Omental fat pad (tissue), 4 donors: ENCODE results near the gene PAXIP1. TPM values are rescaled to one million over a fixed set of nuclear protein-coding genes. Genes with fewer than 3 reads are reported as not detected.

Experiments
- ATAC-seq: fragments of 150-250 bp; one replicate; pipeline ENCODE4 v1.9.1; 2016; ENCODE audit warnings: mild to moderate bottlenecking, moderate library complexity; ENCODE audit not compliant: low FRiP score
- DNase-seq: peaks from one replicate; pipeline ENCODE4 v3.0.0-alpha.2; 2019; ENCODE audit warnings: low spot score
- total RNA-seq, 4 donors: library from RNA; depleted of rRNA; stranded (reverse); fragments of >200 nt; gene quantifications; one replicate each; pipeline ENCODE4 v1.1.0, GENCODE V29; 2016
- TF ChIP-seq, protein P1 (sequence below), 3 donors: fragments of 450-650 bp; IDR thresholded peaks; one replicate each; pipeline ENCODE4 v1.5.1; 2016 to 2017; ENCODE audit warnings: antibody characterized with exemption in 3 of 3, mild to moderate bottlenecking in 3 of 3, moderate library complexity in 2 of 3

The PAXIP1 gene
- total RNA-seq, 4 donors from 2014 or later = 7.9 to 14.2 (median 11.4) TPM

DNA sequence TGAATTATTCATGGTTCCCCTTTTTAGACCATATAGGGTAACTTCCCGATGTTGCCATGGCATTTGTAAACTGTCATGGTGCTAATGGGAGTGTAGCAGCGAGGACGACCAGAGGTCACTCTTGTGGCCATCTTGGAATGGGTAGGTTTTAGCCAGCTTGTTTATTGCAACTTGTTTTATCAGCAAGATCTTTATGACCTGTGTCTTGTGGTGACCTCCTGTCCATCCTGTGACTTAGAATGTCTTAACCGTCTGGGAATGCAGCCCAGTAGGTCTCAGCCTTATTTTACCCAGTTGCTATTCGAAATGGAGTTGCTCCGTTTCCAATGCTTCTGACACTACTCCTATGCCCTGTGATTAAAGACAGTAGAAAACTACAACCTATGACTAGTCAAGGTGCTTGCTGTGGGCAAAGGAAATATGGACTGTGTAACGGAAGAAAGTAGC, 18.8 kb upstream of the PAXIP1 start:
- DNase-seq (no peak), ATAC-seq (no peak)
- TF ChIP-seq, protein P1, sequence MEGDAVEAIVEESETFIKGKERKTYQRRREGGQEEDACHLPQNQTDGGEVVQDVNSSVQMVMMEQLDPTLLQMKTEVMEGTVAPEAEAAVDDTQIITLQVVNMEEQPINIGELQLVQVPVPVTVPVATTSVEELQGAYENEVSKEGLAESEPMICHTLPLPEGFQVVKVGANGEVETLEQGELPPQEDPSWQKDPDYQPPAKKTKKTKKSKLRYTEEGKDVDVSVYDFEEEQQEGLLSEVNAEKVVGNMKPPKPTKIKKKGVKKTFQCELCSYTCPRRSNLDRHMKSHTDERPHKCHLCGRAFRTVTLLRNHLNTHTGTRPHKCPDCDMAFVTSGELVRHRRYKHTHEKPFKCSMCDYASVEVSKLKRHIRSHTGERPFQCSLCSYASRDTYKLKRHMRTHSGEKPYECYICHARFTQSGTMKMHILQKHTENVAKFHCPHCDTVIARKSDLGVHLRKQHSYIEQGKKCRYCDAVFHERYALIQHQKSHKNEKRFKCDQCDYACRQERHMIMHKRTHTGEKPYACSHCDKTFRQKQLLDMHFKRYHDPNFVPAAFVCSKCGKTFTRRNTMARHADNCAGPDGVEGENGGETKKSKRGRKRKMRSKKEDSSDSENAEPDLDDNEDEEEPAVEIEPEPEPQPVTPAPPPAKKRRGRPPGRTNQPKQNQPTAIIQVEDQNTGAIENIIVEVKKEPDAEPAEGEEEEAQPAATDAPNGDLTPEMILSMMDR (IDR thresholded peaks at IDR 0.05) = no peak

DNA sequence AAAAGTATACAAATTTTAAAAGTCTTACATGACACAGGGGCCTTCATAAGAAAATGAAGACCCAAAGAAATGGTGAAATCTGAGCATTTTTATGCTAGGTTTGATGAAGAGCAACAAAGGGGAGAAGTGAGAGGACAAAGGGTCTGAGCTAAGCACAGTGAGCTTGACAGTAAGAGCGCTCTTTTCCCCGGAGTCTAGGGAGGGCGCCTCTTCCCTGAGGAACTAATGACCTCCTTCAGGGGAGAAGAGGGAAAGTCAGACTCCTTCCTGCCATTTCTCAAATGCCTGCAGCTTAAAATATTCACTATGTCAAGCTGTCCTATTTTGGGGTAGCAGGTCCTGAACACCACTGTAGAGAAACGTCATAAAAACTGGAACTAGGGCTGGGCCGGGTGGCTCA, 18.1 kb upstream of the PAXIP1 start:
- TF ChIP-seq, protein P1 (IDR thresholded peaks at IDR 0.05) = no peak
- ATAC-seq = no peak
- no peak for DNase-seq

DNA sequence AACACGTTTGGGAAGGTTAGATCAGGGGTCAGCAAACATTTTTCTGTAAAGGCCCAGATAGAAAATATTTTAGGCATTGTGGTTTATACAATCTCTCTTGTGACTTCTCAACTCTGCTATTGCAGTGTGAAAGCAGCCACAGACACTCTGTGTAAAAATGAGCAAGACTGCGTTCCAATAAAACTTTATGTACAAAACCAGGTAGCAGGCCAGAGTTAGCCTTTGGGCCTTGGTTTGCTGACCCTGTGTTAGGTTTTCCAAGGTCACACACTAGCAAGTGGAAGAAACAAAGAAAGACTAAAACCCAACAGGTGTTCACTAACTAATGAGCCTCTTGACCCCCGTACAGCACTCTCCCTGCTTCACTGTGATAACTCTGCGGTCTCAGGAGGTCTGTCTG, 14.9 kb upstream of the PAXIP1 start:
- ATAC-seq (no peak), DNase-seq (no peak)
- TF ChIP-seq, protein P1 (IDR thresholded peaks at IDR 0.05) = no peak

DNA sequence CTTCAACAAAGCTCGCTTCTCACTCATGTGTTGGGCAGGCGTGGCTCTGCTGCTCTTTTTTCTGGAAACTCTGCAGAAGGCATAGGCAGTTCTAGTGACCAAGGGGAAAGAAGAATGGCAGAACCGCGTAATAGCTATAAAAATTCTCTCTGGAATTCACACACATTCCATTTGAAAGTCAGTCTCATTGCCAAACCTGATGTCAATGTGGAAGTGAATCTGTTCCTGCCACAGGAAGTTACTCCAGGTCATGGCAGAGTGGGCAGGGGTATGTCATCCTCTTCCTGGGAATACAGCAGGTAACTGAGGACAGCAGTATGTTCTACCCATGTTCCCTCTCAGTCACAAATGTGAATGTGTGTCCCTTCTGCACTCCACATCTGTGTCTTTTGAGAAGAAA, 8.2 kb upstream of the PAXIP1 start:
- DNase-seq (no peak), ATAC-seq (no peak)
- TF ChIP-seq, protein P1 (IDR thresholded peaks at IDR 0.05) = no peak

DNA sequence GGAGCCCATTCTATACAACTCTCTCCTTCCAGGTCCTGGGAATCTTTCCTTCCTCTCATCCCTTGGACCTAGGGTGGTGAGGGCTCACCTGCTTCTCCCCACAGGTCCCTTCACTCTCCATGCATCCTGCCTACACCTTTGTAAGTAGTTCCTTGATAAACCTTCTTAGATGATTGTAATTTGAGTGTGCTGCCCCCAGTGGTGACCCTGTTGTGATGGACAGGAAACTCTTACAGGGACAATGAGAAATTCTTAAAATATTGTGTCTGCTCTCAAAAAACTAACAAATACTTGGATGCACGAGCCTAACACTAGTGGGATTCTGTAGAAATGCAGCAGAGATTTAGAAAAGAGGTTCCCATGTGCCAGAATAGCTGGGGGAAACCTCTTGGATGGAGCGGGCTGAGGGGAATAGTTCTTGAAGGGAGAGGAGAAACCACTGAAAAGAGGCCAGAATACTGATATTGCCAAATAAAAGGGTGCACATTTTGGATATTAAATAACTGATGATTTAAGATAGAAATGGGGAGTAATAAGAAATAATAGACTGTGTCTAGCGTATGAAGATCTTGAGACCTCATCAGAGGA, 6.7 kb upstream of the PAXIP1 start:
- TF ChIP-seq, protein P1 (IDR thresholded peaks at IDR 0.05) = no peak
- DNase-seq (no peak), ATAC-seq (no peak)

DNA sequence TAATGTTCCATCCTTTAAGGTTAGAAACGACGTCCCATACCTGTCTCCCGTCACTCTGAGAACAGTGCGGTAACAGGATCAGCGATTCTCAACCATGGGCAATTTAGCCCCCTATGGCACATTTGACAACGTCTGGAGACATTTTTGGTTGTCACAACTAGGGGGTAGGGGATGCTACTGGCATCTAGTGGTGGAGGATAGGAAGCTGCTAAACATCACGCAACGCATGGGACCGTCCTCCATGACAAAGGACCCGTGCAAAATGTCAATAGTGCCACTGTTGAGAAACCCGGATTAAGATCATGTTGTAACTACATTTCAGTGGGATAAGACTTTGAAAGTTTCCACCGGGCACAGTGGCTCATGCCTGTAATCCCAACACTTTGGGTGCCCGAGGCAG, 5.0 kb upstream of the PAXIP1 start:
- TF ChIP-seq, protein P1 (IDR thresholded peaks at IDR 0.05) = no peak
- no peak for ATAC-seq
- no peak for DNase-seq
